ENCODE measurements around the gene IL11RA. TPM values are rescaled to one million over a fixed set of nuclear protein-coding genes. Genes with fewer than 3 reads are reported as not detected.

The IL11RA gene
- total and polyA plus RNA-seq, 10 of the 15 experiments (the other 5 are each of a cell fraction or from before 2014, with no cell fraction given) = 0.32 to 5.8 (median 2.2) TPM

DNA sequence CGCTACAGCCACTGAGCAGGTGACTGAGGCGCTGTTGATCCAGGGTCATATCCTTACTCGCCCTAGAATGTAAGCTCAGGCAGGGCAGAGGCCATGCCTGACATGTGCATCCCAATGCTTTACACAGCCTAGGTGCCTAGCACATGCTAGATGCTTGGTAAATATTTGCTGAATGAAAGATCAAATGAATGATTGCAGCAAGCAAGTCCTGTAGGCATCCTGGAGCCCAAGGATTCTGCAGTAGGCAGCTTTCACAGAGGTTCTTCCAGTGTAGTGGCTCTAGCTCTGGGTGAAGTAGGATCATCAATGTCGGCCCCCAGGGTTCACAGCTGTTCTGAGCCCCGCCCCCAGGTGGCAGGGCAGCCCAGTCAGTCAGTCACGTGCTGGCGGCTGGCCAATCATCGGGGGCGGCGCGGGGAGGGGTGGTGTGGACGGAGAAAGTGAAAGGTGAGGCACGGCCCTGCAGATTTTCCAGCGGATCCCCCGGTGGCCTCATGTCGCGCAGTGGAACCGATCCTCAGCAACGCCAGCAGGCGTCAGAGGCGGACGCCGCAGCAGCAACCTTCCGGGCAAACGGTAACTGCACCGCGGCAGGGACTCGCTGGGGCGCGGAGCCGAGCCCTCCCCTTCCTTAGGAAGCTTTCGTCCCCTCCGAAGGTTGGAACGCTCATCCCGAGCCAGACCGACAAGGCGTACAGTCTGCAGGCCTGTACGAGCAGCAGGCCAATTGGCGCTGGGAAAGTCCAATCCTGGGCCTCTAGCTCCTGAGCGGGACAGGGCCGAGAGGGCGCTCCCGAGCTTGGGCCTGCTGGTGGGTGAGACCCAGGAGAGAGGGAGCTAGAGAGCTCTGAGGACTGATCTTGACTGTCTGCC lies 5.5 kb upstream of the IL11RA start, which contains the start of gene GALT (continued):
- TF ChIP-seq PRDM15 (CRISPR knock-in tag; IDR thresholded peaks at IDR 0.05) = no peak
- no peak for TF ChIP-seq ZBTB11 (CRISPR knock-in tag; IDR thresholded peaks at IDR 0.05)
- TF ChIP-seq, protein P1, sequence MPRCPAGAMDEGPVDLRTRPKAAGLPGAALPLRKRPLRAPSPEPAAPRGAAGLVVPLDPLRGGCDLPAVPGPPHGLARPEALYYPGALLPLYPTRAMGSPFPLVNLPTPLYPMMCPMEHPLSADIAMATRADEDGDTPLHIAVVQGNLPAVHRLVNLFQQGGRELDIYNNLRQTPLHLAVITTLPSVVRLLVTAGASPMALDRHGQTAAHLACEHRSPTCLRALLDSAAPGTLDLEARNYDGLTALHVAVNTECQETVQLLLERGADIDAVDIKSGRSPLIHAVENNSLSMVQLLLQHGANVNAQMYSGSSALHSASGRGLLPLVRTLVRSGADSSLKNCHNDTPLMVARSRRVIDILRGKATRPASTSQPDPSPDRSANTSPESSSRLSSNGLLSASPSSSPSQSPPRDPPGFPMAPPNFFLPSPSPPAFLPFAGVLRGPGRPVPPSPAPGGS (IDR thresholded peaks at IDR 0.05; ENCODE audit: borderline replicate concordance, insufficient read depth, low read depth, low read length, poor library complexity, severe bottlenecking) = no peak
- peak; percentile 94 for TF ChIP-seq USF2 (IDR thresholded peaks at IDR 0.05; ENCODE audit: borderline replicate concordance, low read depth, low read length)
- TF ChIP-seq HDAC2 (IDR thresholded peaks at IDR 0.05) = no peak
- no peak; the same call in 1 of the 2 replicates for TF ChIP-seq POLR2AphosphoS2 (IDR thresholded peaks at IDR 0.05; ENCODE audit: low read depth, low read length)
- peak; percentile 70 to 95; a peak in 3 of 4 replicates for TF ChIP-seq BHLHE40 (IDR thresholded peaks at IDR 0.05; ENCODE audit: borderline replicate concordance in 1 of 2, low read depth in 2 of 2, low read length in 1 of 2)
- no peak for TF ChIP-seq ZNF384 (IDR thresholded peaks at IDR 0.05; ENCODE audit: borderline replicate concordance, low read depth, low read length)
- no peak for TF ChIP-seq SUZ12 (IDR thresholded peaks at IDR 0.05; ENCODE audit: unreplicated experiment)
- peak; percentile 76; the same call in 1 of the 2 replicates for TF ChIP-seq TCF12 (IDR thresholded peaks at IDR 0.05; ENCODE audit: low read depth, low read length)
- TF ChIP-seq MXI1 (IDR thresholded peaks at IDR 0.05; ENCODE audit: low read depth, low read length) = peak; percentile 80
- no peak for TF ChIP-seq EGR1 (IDR thresholded peaks at IDR 0.05; ENCODE audit: borderline replicate concordance in 1 of 2, low read depth in 2 of 2, low read length in 2 of 2)
- TF ChIP-seq NFYA (IDR thresholded peaks at IDR 0.05; ENCODE audit: borderline replicate concordance, low read depth, low read length) = no peak; the same call in 1 of the 2 replicates
- TF ChIP-seq ZZZ3 (IDR thresholded peaks at IDR 0.05; ENCODE audit: control insufficient read depth, insufficient read length, low read depth) = no peak
- TF ChIP-seq FOXK2 (IDR thresholded peaks at IDR 0.05) = peak; percentile 68
- TF ChIP-seq NFYB (IDR thresholded peaks at IDR 0.05; ENCODE audit: insufficient read depth, low read depth, low read length) = peak; percentile 98
- TF ChIP-seq IKZF1 (conservative IDR thresholded peaks at IDR 0.05) = peak; percentile 87
- peak; percentile 65; the same call in 1 of the 2 replicates for TF ChIP-seq JUND (IDR thresholded peaks at IDR 0.05; ENCODE audit: low read depth, low read length)
- TF ChIP-seq PML (IDR thresholded peaks at IDR 0.05; ENCODE audit: low read length) = no peak
